K562 (cell line): ENCODE measurements around the gene MPL. TPM values are rescaled to one million over a fixed set of nuclear protein-coding genes. Genes with fewer than 3 reads are reported as not detected.

Experiments used
- CTCFL ChIP-seq: IDR thresholded peaks from 2 replicates; pipeline ENCODE4 v1.6.1; 2011; ENCODE audit warnings: borderline replicate concordance, low read depth, mild to moderate bottlenecking, moderate library complexity, low read length; ENCODE audit not compliant: insufficient read depth, poor library complexity, severe bottlenecking
- FOXA3 ChIP-seq, 2 experiments: fragments of 450-650 bp in 1 of 2; sonication (generic) in 1 of 2; formaldehyde crosslinking; IDR thresholded peaks in 1 of 2; conservative IDR thresholded peaks in 1 of 2; 2 replicates each; pipeline versions ENCODE4 v1.4.0 to v1.8.0; 2020 to 2022; ENCODE audit warnings: mild to moderate bottlenecking in 2 of 2, missing genetic modification reagents in 1 of 2
- FUS ChIP-seq: fragments of 200-400 bp; formaldehyde crosslinking; optimal IDR thresholded peaks from 2 replicates; pipeline ENCODE3; 2017; ENCODE audit warnings: low read depth, low read length
- ILK ChIP-seq: fragments of 450-650 bp; IDR thresholded peaks from 2 replicates; pipeline ENCODE4 v1.6.1; 2016; ENCODE audit warnings: missing genetic modification characterization, low read depth, mild to moderate bottlenecking, missing compliant biosample characterization, moderate library complexity, borderline replicate concordance
- MLLT1 ChIP-seq, 2 experiments: fragments of 450-650 bp; IDR thresholded peaks; 2 replicates each; pipeline ENCODE4 v1.6.1; 2016
- PCBP2 ChIP-seq: fragments of 200-400 bp; formaldehyde crosslinking; IDR thresholded peaks from 2 replicates; pipeline ENCODE4 v1.6.1; 2018; ENCODE audit warnings: low read length, low read depth, mild to moderate bottlenecking, moderate library complexity; ENCODE audit not compliant: poor library complexity, severe bottlenecking
- PHTF2 ChIP-seq: fragments of 250-450 bp; sonication (Bioruptor Pico); IDR thresholded peaks from 2 replicates; pipeline ENCODE4 v1.5.0; 2021; ENCODE audit warnings: mild to moderate bottlenecking
- RREB1 ChIP-seq: fragments of 250-450 bp; sonication (Bioruptor Pico); IDR thresholded peaks from 2 replicates; pipeline ENCODE4 v1.4.0; 2020
- SMARCE1 ChIP-seq: fragments of 450-650 bp; IDR thresholded peaks from 2 replicates; pipeline ENCODE4 v1.7.1; 2016; ENCODE audit warnings: mild to moderate bottlenecking
- STAT6 ChIP-seq: sonication (generic); formaldehyde crosslinking; IDR thresholded peaks from 2 replicates; pipeline ENCODE4 v1.8.1; 2023; ENCODE audit warnings: mild to moderate bottlenecking, missing genetic modification reagents
- ZBTB5 ChIP-seq: fragments of 450-650 bp; IDR thresholded peaks from 2 replicates; pipeline ENCODE4 v1.6.1; 2017; ENCODE audit warnings: antibody characterized with exemption
- polyA plus RNA-seq, 8 experiments: library from polyadenylated mRNA; depleted of rRNA in 4 of 8; stranded (reverse) in 5 of 8; unstranded in 3 of 8; fragments of >200 nt; fragmentation: Nextera tagmentation in 2 of 8; fragmentation: Illumina TruSeq in 1 of 8; extraction: Ambion mirVana in 2 of 8; extraction: Trizol in 1 of 8; gene quantifications; 2 replicates each; pipeline versions ENCODE4 v1.2.1 to v1.2.3, GENCODE V29; 2011 to 2014; ENCODE audit warnings: inconsistent platforms in 1 of 8, missing spikeins in 1 of 8
- total RNA-seq, 7 experiments: library from RNA; depleted of rRNA in 6 of 7; stranded (reverse); fragments of >200 nt in 6 of 7; fragmentation: Illumina TruSeq in 2 of 7; extraction: Trizol in 2 of 7; gene quantifications; 2 replicates each; pipeline versions ENCODE4 v1.2.1 to v1.2.3, GENCODE V29; 2011 to 2021; ENCODE audit warnings: low replicate concordance in 1 of 7

MPL gene
- total and polyA plus RNA-seq, 9 of the 15 experiments (the other 6 are each of a cell fraction or from before 2014, with no cell fraction given) = not detected

- TF ChIP-seq STAT6 (peak; percentile 91; the same call in 1 of the 2 replicates), RREB1 (CRISPR knock-in tag) (peak; percentile 55; the same call in 1 of the 2 replicates), PCBP2 (no peak), MLLT1 (IDR thresholded peaks at IDR 0.05) (peak; percentile 14 to 52; a peak in 1 of 4 replicates), ILK (tag) (no peak), SMARCE1 (peak; percentile 79), FOXA3 (CRISPR knock-in tag; conservative IDR thresholded peaks at IDR 0.05 in 1 of 2, IDR thresholded peaks at IDR 0.05 in 1 of 2) (peak in 1 of 2 experiments; percentile 32; a peak in 2 of 4 replicates), FUS (no peak), ZBTB5 (no peak), CTCFL (no peak), PHTF2 (CRISPR knock-in tag) (no peak)
Measured at GRCh38 chr1:43367904-43368645, 30.5 kb downstream of the MPL start, which contains the start of gene ELOVL1 (continued).
